NCI-H2196 treated with DMSO at 0.1 percent for 48 hours (cell line): ENCODE data around the gene ADORA2B.
"Not testable (repeated sequence)": the region's sequence is repeated elsewhere in the genome, so short reads cannot be mapped to it uniquely, and the experiment has no call there.

Experiments
- DNase-seq: peaks from one replicate; lab custom pipeline; 2025; ENCODE audit not compliant: unreplicated experiment; lab: John Stamatoyannopoulos, UW

The ADORA2B gene

GRCh38 chr17:15921640-15922039 lies 23.3 kb upstream of the ADORA2B start:
- DNase-seq, result no peak

DNA sequence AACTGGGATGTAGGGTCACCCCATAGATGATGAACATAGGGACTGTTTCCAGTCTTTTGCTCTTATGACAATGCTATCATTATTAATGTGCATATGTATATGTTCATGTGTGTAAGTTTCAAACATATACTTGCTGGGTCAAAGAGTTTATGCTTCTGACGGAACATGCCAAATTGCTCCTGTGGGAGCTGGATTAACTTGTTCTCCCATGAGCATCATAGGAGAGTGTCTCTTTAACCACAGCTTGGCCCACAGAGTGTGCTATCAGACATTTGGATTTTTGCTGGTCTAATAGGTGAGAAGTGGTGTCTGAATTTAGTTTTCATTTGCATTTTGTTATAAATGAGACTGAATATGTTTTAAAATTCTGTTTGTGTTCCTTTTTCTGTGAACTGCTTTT lies 22.3 kb upstream of the ADORA2B start:
- no peak for DNase-seq

- no peak for DNase-seq
Measured at GRCh38 chr17:15926039-15926740, 18.7 kb upstream of the ADORA2B start.

- DNase-seq, result no peak
Measured at GRCh38 chr17:15928286-15928785, 16.6 kb upstream of the ADORA2B start.

DNA sequence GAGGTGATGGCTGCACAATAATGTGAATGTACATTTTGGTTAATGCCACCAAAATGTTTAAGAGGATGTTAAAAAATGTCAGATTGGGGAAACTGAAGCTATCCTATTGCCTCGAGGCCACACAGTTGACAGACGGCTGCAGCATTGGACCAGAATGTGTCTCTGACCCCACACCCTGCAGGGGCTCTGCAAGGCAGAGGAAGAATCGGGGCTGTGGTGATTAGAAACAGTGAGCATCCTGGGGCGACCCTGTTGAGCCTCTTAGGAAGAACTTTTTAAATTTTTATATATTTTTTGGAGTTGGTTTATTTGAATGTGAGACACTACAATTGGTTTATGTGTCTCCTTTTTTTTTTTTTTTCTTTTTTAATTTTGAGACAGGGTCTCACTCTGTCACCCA lies 15.0 kb upstream of the ADORA2B start:
- DNase-seq, result no peak

- DNase-seq, result no peak
Measured at GRCh38 chr17:15930426-15930825, 14.5 kb upstream of the ADORA2B start.

- no peak for DNase-seq
Measured at GRCh38 chr17:15931394-15931793, 13.5 kb upstream of the ADORA2B start.

DNA sequence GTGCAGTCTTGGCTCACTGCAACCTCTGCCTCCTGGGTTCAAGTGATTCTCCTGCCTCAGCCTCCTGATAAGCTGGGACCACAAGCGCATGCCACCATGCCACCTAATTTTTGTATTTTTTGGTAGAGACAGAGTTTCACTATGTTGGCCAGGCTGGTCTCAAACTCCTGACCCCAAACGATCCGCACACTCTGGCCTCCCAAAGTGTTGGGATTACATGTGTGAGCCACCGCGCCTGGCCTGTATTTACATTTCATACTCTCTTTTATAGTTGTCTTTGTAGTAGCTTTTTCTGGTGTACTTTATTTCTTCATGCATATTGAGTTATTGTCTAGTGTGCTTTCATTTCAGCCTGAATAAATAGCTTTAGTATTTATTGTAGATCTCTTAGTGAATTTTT lies 10.1 kb upstream of the ADORA2B start:
- no peak for DNase-seq

GRCh38 chr17:15935891-15936290 lies 9.0 kb upstream of the ADORA2B start:
- no peak for DNase-seq

GRCh38 chr17:15936481-15936880 lies 8.4 kb upstream of the ADORA2B start:
- not testable (repeated sequence) for DNase-seq

GRCh38 chr17:15941781-15942180 lies 3.1 kb upstream of the ADORA2B start:
- DNase-seq, result no peak

- DNase-seq, result no peak
Measured at GRCh38 chr17:15942207-15942833, 2.6 kb upstream of the ADORA2B start.

- DNase-seq, result no peak
Measured at GRCh38 chr17:15943971-15944758, 765 bp upstream of the ADORA2B start.

DNA sequence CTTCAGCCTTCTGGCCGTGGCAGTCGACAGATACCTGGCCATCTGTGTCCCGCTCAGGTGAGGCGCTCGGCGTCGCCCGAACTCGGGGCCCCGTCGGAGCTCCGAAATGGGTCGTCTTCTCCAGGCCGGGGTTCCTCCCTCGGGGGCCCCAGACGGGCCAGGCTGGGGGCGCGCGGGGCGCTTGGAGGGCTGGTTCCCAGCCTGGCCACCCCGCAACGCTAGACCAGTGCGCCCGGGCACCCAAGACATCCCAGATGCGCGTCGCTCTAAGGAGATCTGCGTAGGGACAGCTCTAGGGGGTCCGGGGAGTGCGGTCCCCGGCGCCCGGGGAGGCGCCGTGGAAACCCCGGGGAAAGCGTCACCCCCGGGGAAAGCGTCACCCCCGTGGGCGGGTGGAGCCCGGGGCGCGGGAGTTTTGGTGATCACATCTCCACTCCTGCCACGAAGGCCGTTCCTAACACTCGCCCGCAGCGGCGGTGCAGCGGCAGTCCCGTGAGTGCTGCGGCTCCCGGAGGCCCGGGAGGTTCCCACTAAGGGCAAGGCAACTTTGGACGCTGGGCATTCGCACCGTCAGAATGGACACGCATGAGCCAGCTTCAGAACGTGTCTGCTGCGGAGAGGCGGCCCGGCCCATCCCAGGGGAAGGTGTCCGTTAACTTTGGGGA lies 729 bp downstream of the ADORA2B start:
- no peak for DNase-seq

GRCh38 chr17:15946611-15947120 lies 1.7 kb downstream of the ADORA2B start:
- DNase-seq, result no peak

DNA sequence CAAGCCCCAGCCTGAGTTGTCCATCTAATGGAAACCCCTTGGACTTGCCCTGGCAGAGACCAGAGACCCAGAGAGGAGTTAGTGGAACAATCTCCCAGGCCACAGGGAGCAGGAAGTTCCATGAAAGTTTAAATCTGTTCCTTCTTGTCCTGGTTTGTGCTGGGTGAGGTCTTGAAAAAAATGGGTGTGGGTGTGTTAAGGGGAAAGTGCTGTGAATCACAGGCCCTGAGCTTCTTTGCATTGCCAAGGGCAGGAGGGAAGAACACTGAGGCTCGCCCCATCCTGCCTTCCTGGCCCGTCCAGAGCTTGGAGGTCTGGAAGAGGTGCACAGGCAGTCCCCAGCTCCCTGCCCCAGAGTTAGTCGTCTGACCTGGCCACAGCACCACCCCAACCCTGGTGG lies 2.3 kb downstream of the ADORA2B start:
- DNase-seq, result no peak

GRCh38 chr17:15947976-15948752 lies 3.2 kb downstream of the ADORA2B start:
- DNase-seq, result no peak

DNA sequence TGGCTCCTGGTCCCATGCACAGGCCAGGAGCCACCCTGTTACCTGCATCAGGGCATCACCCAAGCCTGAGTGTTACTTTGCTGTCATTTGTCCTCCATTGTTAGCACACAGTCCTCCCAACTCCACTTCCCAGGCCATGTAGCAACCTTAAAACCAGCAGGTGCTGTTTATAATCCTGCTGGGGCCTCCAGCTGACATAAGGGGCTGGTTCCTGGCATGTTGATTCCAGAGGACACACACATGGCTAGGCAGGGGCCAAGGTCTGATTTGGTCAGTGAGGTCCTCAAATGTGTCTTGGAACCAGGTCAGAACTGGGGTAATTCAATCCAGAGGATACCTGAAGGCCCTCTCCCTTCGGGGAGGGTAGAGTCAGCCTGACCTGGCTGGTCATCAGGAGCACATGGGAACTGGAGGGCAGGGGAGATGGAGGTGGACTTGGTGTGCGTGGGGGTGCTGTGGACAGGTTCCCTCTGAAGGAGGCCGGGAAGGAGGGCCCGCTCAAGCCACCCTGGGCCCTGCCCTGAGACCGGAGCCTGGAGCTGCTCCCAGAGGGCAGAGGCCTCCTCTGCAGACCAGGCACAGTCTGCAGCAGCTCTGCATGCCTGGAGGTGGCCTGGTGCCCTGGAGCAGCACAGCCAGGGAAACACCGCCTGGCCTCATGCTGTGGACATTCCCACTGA lies 6.6 kb downstream of the ADORA2B start:
- no peak for DNase-seq

DNA sequence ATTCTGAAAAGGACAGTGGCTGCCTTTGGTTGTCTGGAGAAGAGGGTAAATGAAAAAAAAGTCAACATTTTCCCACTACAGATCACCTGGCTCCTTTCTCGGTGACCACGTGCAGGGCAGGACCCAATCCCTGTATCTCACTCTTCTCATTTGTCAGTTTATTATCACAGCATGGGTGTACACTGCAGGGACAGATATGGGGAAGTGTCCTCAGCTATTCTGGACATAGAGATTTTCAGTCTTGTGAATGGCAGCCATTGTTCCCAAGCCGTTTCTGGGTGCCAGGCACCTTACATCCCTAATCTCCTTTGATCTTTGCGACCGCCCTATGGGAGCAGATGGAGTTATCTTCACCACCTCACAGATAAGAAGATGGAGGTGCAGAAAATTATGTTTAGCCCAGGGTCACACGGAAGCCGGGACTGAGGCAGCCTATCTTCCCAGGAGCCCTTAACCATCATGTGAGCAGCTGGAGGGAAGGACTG lies 7.2 kb downstream of the ADORA2B start:
- no peak for DNase-seq
